CD4-positive, alpha-beta memory T cell (primary cell): ENCODE measurements around the gene HDAC2. TPM values are rescaled to one million over a fixed set of nuclear protein-coding genes. Genes with fewer than 3 reads are reported as not detected.

Source experiments
- CTCF ChIA-PET: fragments of 350-600 bp; sonication (Branson Sonifier 250); formaldehyde crosslinking; loops from one replicate; lab custom pipeline; 2021; ENCODE audit warnings: inconsistent platforms; ENCODE audit not compliant: partially characterized antibody; lab: Charles Lee
- POLR2A ChIA-PET: fragments of 350-600 bp; sonication (Branson Sonifier 250); formaldehyde crosslinking; loops from one replicate; lab custom pipeline; 2021; ENCODE audit not compliant: partially characterized antibody; lab: Charles Lee
- DNase-seq, 5 donors: peaks; one replicate each; pipeline versions ENCODE4 v3.0.0 to v3.0.0-alpha.2; 2020 to 2022; ENCODE audit warnings: mixed read lengths in 1 of 5
- H3K27ac ChIP-seq: one replicate; pipeline ENCODE4 v1.7.0; 2013; ENCODE audit warnings: low read depth, low read length
- H3K27me3 ChIP-seq: 2 replicates; pipeline ENCODE4 v1.7.0; 2013; ENCODE audit warnings: mild to moderate bottlenecking, low read length, moderate library complexity; ENCODE audit not compliant: insufficient read depth
- H3K36me3 ChIP-seq: 2 replicates; pipeline ENCODE4 v1.7.0; 2013; ENCODE audit warnings: mild to moderate bottlenecking, low read length, moderate library complexity; ENCODE audit not compliant: insufficient read depth
- H3K4me1 ChIP-seq: 2 replicates; pipeline ENCODE4 v1.7.0; 2013; ENCODE audit warnings: mild to moderate bottlenecking, low read length, moderate library complexity; ENCODE audit not compliant: insufficient read depth
- H3K4me3 ChIP-seq, 2 donors: one replicate each; pipeline ENCODE4 v1.7.0; 2013; ENCODE audit warnings: low read length in 2 of 2, mild to moderate bottlenecking in 1 of 2
- H3K9me3 ChIP-seq, 2 donors: one replicate each; pipeline ENCODE4 v1.7.0; 2013; ENCODE audit warnings: low read length in 2 of 2, control low read depth in 1 of 2; ENCODE audit not compliant: control insufficient read depth in 1 of 2
- H3K27ac Mint-ChIP-seq, 7 donors: one replicate each; pipeline ENCODE4 v1.8.0; 2020 to 2021; ENCODE audit warnings: mixed read lengths in 7 of 7, mild to moderate bottlenecking in 6 of 7, inconsistent platforms in 3 of 7, moderate library complexity in 3 of 7
- H3K27me3 Mint-ChIP-seq, 2 donors: one replicate each; pipeline ENCODE4 v1.8.0; 2020 to 2021; ENCODE audit warnings: mixed read lengths in 2 of 2
- H3K36me3 Mint-ChIP-seq, 2 donors: one replicate each; pipeline ENCODE4 v1.8.0; 2020 to 2021; ENCODE audit warnings: mixed read lengths in 2 of 2, inconsistent platforms in 1 of 2, mild to moderate bottlenecking in 1 of 2
- H3K4me1 Mint-ChIP-seq, 4 donors: one replicate each; pipeline ENCODE4 v1.8.0; 2020 to 2021; ENCODE audit warnings: mixed read lengths in 4 of 4, mild to moderate bottlenecking in 1 of 4
- H3K4me3 Mint-ChIP-seq, 8 donors: one replicate each; pipeline ENCODE4 v1.8.0; 2020 to 2021; ENCODE audit warnings: mixed read lengths in 8 of 8, mild to moderate bottlenecking in 7 of 8, moderate library complexity in 6 of 8, inconsistent platforms in 3 of 8
- H3K9me3 Mint-ChIP-seq, 8 donors: one replicate each; pipeline ENCODE4 v1.8.0; 2020 to 2021; ENCODE audit warnings: mixed read lengths in 8 of 8, mild to moderate bottlenecking in 5 of 8, inconsistent platforms in 3 of 8, moderate library complexity in 1 of 8
- intact Hi-C: fragments of 100-400 bp; cut with micrococcal nuclease; formaldehyde crosslinking; loops from one replicate; pipeline ENCODE4 v1.15.1; 2023
- polyA plus RNA-seq, 2 donors: library from polyadenylated mRNA; unstranded; fragments of 300-500 nt; fragmentation: Illumina TruSeq; gene quantifications; one replicate each; pipeline ENCODE4 v1.2.3, GENCODE V29; 2021
- total RNA-seq, 2 experiments: library from RNA; stranded (reverse); gene quantifications; one replicate each; pipeline ENCODE4 v1.2.3, GENCODE V29; 2021

HDAC2 gene
- total and polyA plus RNA-seq, 4 experiments from 2014 or later, result 53.0 to 87.1 (median 64.0) TPM

DNA sequence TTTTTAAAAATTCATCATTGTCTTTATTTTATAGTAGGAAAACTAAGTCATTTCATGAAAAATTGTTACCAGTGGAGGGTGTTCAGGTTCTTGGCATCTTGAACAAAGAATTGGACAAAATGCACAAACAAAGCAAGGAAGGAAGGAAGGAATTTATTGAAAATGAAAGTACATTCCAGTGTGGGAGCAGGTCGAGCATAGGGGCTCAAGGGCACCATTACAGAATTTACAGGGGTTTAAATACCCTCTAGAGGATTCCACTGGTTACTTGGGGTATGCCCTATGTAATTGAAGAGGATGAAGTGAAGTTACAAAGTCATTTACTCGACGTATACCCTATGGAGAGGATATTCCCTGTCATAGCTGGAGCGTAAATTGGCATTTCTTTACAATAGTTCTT lies 37.4 kb upstream of the HDAC2 start:
- Histone ChIP-seq H3K27ac (no peak overlapping the region), H3K9me3 (no peaks in the 10 kb centered on the region), H3K4me1 (peaks cover 15% of the 10 kb centered on the region), H3K36me3 (no peaks in the 10 kb centered on the region), H3K4me3 (no peak overlapping the region), H3K27me3 (no peaks in the 10 kb centered on the region)
- no peaks in the 10 kb centered on the region for H3K36me3 Mint-ChIP-seq
- H3K4me1 Mint-ChIP-seq, result peaks cover 8 to 19% (median 17%) of the 10 kb centered on the region in 4 donors
- CTCF ChIA-PET, result no interaction called here
- no peak overlapping the region for H3K4me3 Mint-ChIP-seq
- H3K27ac Mint-ChIP-seq, result peak overlapping the region in 1 of 7 donors; percentile 63
- peaks cover 4 to 12% of the 10 kb centered on the region in 2 donors for H3K27me3 Mint-ChIP-seq
- peaks cover 0 to 5% (median 0%) of the 10 kb centered on the region in 8 donors for H3K9me3 Mint-ChIP-seq
- intact Hi-C loops, result no loop called here
- no peak for DNase-seq
- POLR2A ChIA-PET, result no interaction called here

- Mint-ChIP-seq H3K27me3 (peaks cover 9 to 16% of the 10 kb centered on the region in 2 donors), H3K4me1 (peaks cover 8 to 19% (median 17%) of the 10 kb centered on the region in 4 donors), H3K4me3 (peak overlapping the region in 6 of 8 donors; percentile 12 to 59 (median 42)), H3K9me3 (peaks cover 0 to 5% (median 0%) of the 10 kb centered on the region in 8 donors), H3K36me3 (no peaks in the 10 kb centered on the region), H3K27ac (peak overlapping the region in 4 of 7 donors; percentile 63 to 79 (median 72))
- Histone ChIP-seq H3K4me3 (no peak overlapping the region), H3K27me3 (no peaks in the 10 kb centered on the region), H3K4me1 (peaks cover 15% of the 10 kb centered on the region), H3K36me3 (no peaks in the 10 kb centered on the region), H3K27ac (no peak overlapping the region), H3K9me3 (no peaks in the 10 kb centered on the region)
- DNase-seq, result peak; percentile 39 to 67 (median 65)
- intact Hi-C loops, result no loop called here
- ChIA-PET POLR2A (no interaction called here), CTCF (no interaction called here)
Measured at GRCh38 chr6:114007516-114007915, 36.6 kb upstream of the HDAC2 start.

GRCh38 chr6:114001354-114001753 lies 30.4 kb upstream of the HDAC2 start:
- H3K4me1 Mint-ChIP-seq, result no peaks in the 10 kb centered on the region
- H3K4me3 ChIP-seq, result no peak overlapping the region
- H3K9me3 ChIP-seq, result no peaks in the 10 kb centered on the region
- no peaks in the 10 kb centered on the region for H3K27me3 ChIP-seq
- no peaks in the 10 kb centered on the region for H3K36me3 ChIP-seq
- H3K27ac ChIP-seq, result no peak overlapping the region
- H3K4me3 Mint-ChIP-seq, result no peak overlapping the region
- H3K4me1 ChIP-seq, result no peaks in the 10 kb centered on the region
- no peaks in the 10 kb centered on the region for H3K36me3 Mint-ChIP-seq
- ChIA-PET CTCF (interaction anchor here (1.2 kb wide), 1 partner anchor 92 kb away, joined by 3 read pairs; no protein-coding TSS in a partner anchor), POLR2A (no interaction called here)
- H3K27ac Mint-ChIP-seq, result no peak overlapping the region
- DNase-seq, result no peak
- intact Hi-C loops, result no loop called here
- peaks cover 0 to 4% (median 0%) of the 10 kb centered on the region in 8 donors for H3K9me3 Mint-ChIP-seq
- H3K27me3 Mint-ChIP-seq, result peaks cover 15 to 19% of the 10 kb centered on the region in 2 donors

GRCh38 chr6:114000069-114000468 lies 29.1 kb upstream of the HDAC2 start:
- ChIA-PET POLR2A (no interaction called here), CTCF (no interaction called here)
- Histone ChIP-seq H3K27ac (no peak overlapping the region), H3K4me1 (no peaks in the 10 kb centered on the region), H3K36me3 (no peaks in the 10 kb centered on the region), H3K4me3 (no peak overlapping the region), H3K27me3 (no peaks in the 10 kb centered on the region), H3K9me3 (no peaks in the 10 kb centered on the region)
- Mint-ChIP-seq H3K4me3 (no peak overlapping the region), H3K27ac (no peak overlapping the region), H3K4me1 (peaks cover 0 to 1% (median under 1%) of the 10 kb centered on the region in 4 donors), H3K27me3 (peaks cover 15 to 21% of the 10 kb centered on the region in 2 donors), H3K9me3 (peaks cover 0 to 4% (median 0%) of the 10 kb centered on the region in 8 donors), H3K36me3 (no peaks in the 10 kb centered on the region)
- intact Hi-C loops, result no loop called here
- no peak for DNase-seq

DNA sequence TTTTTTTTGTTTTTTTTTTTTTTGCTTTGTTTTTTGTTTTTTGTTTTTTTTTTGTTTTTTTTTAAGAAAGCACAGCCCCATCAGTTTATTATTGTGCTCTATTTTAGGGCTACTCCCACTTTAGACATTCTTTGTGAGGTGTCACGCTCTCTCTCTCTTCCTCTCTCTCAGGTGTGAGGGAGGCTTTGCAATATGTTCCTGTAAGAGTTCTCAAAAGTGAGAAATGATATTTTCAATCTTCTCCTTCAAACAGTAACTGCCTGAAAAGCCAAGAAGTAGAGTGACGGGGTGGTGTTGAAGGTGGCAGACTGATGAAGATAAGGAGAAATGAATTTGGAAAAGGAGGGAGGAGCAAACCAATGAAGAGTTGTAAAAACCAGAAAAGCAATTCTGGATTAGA lies 28.3 kb upstream of the HDAC2 start:
- Mint-ChIP-seq H3K4me3 (no peak overlapping the region), H3K27me3 (peaks cover 11 to 25% of the 10 kb centered on the region in 2 donors), H3K27ac (no peak overlapping the region), H3K4me1 (peaks cover 0 to 4% (median under 1%) of the 10 kb centered on the region in 4 donors), H3K36me3 (no peaks in the 10 kb centered on the region), H3K9me3 (peaks cover 0 to 4% (median 0%) of the 10 kb centered on the region in 8 donors)
- Histone ChIP-seq H3K36me3 (no peaks in the 10 kb centered on the region), H3K4me1 (no peaks in the 10 kb centered on the region), H3K27me3 (no peaks in the 10 kb centered on the region), H3K27ac (no peak overlapping the region), H3K9me3 (no peaks in the 10 kb centered on the region), H3K4me3 (no peak overlapping the region)
- CTCF ChIA-PET, result no interaction called here
- DNase-seq, result no peak
- POLR2A ChIA-PET, result no interaction called here
- intact Hi-C loops, result no loop called here

DNA sequence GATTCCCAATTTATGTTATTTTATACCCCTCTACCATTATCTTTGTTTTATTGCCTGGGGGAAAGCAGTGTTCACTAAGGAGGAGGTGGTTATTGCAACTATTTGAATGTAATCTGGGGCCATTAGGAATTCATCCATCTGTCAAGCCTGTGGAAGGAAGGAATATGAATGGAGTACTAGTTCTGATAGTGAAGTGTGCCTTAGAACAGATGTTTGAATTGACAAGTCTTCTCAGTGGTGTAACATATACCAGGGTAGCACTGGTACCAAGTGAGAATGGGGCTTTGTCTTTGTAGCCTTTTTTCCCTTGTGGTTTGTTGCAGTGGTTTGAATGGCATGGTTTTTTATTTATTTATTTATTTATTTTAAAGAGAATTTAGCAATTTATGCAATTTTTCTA lies 27.9 kb upstream of the HDAC2 start:
- H3K9me3 ChIP-seq, result no peaks in the 10 kb centered on the region
- no peak overlapping the region for H3K4me3 Mint-ChIP-seq
- no peaks in the 10 kb centered on the region for H3K4me1 ChIP-seq
- no peaks in the 10 kb centered on the region for H3K36me3 ChIP-seq
- no peak overlapping the region for H3K27ac ChIP-seq
- H3K27me3 Mint-ChIP-seq, result peaks cover 11 to 24% of the 10 kb centered on the region in 2 donors
- no peak overlapping the region for H3K27ac Mint-ChIP-seq
- peaks cover 0 to 4% (median under 1%) of the 10 kb centered on the region in 4 donors for H3K4me1 Mint-ChIP-seq
- no peak overlapping the region for H3K4me3 ChIP-seq
- H3K27me3 ChIP-seq, result no peaks in the 10 kb centered on the region
- H3K36me3 Mint-ChIP-seq, result no peaks in the 10 kb centered on the region
- peaks cover 0 to 4% (median 0%) of the 10 kb centered on the region in 8 donors for H3K9me3 Mint-ChIP-seq
- CTCF ChIA-PET, result no interaction called here
- no peak for DNase-seq
- intact Hi-C loops, result no loop called here
- POLR2A ChIA-PET, result no interaction called here

GRCh38 chr6:113997116-113997515 lies 26.2 kb upstream of the HDAC2 start:
- Mint-ChIP-seq H3K4me1 (peaks cover 0 to 4% (median under 1%) of the 10 kb centered on the region in 4 donors), H3K27ac (no peak overlapping the region), H3K27me3 (peaks cover 7 to 16% of the 10 kb centered on the region in 2 donors), H3K4me3 (no peak overlapping the region), H3K36me3 (no peaks in the 10 kb centered on the region), H3K9me3 (peaks cover 0 to 4% (median 0%) of the 10 kb centered on the region in 8 donors)
- intact Hi-C loops, result no loop called here
- POLR2A ChIA-PET, result no interaction called here
- no peaks in the 10 kb centered on the region for H3K27me3 ChIP-seq
- no peaks in the 10 kb centered on the region for H3K36me3 ChIP-seq
- H3K27ac ChIP-seq, result no peak overlapping the region
- CTCF ChIA-PET, result interaction anchor here (4.9 kb wide), 1 partner anchor 111 kb away, joined by 43 read pairs; no protein-coding TSS in a partner anchor
- no peak for DNase-seq
- no peaks in the 10 kb centered on the region for H3K4me1 ChIP-seq
- no peak overlapping the region for H3K4me3 ChIP-seq
- H3K9me3 ChIP-seq, result no peaks in the 10 kb centered on the region
